HG03097 (cell line): ENCODE data around the gene EXO5.
"Not testable (repeated sequence)": the region's sequence is repeated elsewhere in the genome, so short reads cannot be mapped to it uniquely, and the experiment has no call there.

Source experiments
- ATAC-seq: cut with Tn5 transposase; IDR thresholded peaks from one replicate; pipeline ENCODE4 v1.9.1; 2021; ENCODE audit not compliant: unreplicated experiment, low FRiP score

Gene EXO5, protein sequence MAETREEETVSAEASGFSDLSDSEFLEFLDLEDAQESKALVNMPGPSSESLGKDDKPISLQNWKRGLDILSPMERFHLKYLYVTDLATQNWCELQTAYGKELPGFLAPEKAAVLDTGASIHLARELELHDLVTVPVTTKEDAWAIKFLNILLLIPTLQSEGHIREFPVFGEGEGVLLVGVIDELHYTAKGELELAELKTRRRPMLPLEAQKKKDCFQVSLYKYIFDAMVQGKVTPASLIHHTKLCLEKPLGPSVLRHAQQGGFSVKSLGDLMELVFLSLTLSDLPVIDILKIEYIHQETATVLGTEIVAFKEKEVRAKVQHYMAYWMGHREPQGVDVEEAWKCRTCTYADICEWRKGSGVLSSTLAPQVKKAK

DNA sequence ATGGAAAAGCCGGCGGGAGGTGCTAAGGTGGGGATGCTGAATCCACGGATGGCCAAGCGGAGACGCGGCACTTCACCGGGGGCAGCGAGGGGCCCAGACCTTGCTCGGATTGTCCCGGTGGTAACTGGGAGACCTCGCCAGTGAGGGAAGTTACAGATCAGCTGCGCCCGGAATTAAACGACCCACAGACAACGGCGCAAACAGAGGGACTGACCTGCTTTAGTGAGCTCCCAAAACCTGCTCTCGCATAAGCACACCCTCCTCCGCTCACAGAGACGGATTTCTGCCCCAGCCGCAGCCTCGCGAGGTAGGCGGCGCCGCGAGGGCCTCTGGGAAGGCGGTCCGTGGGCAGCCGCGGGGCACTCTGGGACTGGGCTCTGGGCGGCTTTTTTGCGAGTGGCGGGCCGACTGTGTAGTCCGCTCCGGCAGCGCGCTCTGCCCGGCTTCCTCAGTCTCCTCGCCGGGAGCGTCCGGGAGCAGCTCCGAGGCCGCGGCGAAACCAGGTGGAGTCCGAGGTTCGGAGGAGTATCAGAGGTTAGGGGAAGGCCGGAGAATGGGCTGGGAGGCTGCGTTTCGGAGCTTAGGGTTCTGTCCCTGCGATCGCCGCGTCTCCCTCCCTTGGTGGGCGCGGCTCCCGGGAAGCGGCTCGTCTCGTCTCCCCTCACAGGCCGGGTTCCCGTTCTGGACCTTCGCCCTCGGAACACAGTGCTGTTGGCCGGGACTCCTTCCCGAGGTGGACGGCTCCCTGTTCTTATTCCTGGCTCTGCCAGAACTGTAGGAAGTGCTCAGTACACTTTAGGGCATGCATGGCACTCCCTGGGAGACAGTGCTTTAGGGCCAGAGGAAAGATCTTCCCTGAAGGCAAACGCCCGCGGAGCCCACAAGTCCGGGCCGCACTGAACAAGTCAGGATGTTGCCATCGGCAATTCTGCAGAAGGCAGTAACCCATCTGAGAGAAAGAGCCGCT lies at the start of gene EXO5:
TSS of gene EXO5 (plus strand) at position 393 of the 967 bp plus-strand sequence. CDS start 5,778 bp downstream, outside the sequence.
- ATAC-seq = peak; percentile 65

DNA sequence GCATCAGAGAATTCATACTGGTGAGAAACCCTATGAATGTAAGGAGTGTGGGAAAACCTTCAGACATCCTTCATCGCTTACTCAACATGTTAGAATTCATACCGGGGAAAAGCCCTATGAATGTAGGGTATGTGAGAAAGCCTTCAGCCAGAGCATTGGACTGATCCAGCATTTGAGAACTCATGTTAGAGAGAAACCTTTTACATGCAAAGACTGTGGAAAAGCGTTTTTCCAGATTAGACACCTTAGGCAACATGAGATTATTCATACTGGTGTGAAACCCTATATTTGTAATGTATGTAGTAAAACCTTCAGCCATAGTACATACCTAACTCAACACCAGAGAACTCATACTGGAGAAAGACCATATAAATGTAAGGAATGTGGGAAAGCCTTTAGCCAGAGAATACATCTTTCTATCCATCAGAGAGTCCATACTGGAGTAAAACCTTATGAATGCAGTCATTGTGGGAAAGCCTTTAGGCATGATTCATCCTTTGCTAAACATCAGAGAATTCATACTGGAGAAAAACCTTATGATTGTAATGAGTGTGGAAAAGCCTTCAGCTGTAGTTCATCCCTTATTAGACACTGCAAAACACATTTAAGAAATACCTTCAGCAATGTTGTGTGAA lies 45.5 kb upstream of the EXO5 start:
- ATAC-seq = no peak

DNA sequence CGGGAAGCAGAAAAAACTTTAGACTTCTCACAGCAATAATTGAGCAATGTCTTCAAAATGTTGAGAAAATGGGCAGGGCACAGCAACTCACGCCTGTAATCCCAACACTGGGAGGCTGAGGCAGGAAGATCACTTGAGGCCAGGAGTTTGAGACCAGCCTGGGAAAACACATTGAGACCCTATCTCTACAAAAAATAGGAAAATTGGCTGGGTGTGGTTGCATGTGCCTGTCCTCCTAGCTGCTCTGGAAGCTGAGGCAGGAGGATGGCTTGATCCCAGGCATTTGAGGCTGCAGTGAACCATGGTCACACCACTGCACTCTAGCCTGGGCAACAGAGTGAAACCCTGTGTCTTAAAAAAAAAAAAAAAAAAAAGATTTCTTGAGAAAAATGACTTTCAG lies 39.2 kb upstream of the EXO5 start:
- no peak for ATAC-seq

- no peak for ATAC-seq
Measured at GRCh38 chr1:40475268-40475667, 33.3 kb upstream of the EXO5 start.

DNA sequence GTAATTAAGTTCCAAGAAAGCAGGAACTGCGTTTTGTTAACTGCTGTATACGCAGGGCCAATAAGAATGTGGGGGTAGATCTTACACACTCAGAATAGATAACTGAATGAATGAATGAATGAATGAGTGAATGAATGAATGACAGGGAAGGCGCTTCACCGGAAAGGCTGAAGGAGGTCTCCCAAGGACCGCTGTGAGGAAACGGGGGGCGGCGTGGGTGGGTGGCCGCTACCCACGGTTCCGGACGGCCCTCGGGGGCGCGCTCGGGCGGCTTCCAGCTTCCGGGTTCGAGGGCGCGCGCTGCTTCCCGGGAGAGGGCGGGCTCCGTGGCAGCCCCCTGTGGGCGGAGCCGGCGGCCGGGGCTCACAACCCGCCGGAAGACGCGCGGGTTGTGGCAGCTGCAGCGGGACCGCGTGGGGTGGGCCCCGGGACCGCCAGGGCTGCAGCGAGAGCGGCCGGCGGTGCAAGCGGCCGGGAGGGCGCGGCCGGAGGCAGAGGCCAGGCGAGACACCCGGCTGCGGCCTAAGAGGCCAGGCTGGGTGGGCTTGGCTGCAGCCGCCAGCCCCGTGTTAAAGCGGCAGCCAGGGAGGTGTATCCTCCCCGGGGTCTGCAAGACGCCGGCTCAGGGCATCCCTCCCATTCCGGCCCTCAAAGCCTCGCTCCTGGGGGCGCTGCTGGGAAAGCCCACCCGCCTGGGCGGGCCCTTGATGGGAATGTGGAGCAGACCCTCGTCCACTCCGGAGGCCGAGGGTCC lies 31.5 kb upstream of the EXO5 start, which contains the start of gene ZFP69:
TSS of gene ZFP69 (plus strand) at position 367 of the 754 bp plus-strand sequence. CDS start 2,072 bp downstream, outside the sequence.
- ATAC-seq = peak; percentile 59

- ATAC-seq = no peak
Measured at GRCh38 chr1:40477678-40478053, 30.9 kb upstream of the EXO5 start.

- ATAC-seq = no peak
Measured at GRCh38 chr1:40478276-40478675, 30.3 kb upstream of the EXO5 start.

GRCh38 chr1:40479156-40479555 lies 29.4 kb upstream of the EXO5 start:
- no peak for ATAC-seq

DNA sequence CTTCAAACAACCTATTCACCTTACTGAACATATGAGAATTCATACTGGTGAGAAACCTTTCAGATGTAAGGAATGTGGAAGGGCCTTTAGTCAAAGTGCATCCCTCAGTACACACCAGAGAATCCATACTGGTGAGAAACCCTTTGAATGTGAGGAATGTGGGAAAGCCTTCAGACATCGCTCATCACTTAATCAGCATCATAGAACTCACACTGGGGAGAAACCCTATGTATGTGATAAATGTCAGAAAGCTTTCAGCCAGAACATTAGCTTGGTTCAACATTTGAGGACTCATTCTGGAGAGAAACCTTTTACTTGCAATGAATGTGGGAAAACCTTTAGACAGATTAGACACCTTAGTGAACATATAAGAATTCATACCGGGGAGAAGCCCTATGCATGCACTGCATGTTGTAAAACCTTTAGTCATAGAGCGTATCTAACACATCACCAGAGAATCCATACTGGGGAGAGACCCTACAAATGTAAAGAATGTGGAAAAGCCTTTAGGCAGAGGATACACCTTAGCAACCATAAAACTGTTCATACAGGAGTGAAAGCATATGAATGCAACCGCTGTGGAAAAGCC lies 13.2 kb upstream of the EXO5 start:
- no peak for ATAC-seq

DNA sequence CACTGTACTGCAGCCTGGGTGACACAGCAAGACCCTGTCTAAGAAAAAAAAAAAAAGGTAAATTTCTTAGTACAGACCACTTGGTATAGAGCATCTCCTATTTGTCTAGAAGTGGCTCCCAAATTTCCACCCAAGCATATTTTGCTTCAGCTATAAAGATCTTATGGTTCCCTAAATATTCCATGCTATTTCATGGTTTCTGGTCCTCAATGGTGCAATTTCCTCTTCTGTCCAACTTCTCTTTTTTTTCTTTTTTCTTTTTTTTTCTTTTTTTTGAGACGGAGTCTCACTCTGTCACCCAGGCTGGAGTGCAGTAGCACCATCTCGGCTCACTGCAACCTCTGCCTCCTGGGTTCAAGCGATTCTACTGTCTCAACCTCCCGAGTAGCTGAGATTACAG lies 5.9 kb upstream of the EXO5 start:
- not testable (repeated sequence) for ATAC-seq

GRCh38 chr1:40507973-40508372 lies 594 bp upstream of the EXO5 start:
- no peak for ATAC-seq

GRCh38 chr1:40519517-40519916 lies 10.9 kb downstream of the EXO5 start:
- no peak for ATAC-seq

DNA sequence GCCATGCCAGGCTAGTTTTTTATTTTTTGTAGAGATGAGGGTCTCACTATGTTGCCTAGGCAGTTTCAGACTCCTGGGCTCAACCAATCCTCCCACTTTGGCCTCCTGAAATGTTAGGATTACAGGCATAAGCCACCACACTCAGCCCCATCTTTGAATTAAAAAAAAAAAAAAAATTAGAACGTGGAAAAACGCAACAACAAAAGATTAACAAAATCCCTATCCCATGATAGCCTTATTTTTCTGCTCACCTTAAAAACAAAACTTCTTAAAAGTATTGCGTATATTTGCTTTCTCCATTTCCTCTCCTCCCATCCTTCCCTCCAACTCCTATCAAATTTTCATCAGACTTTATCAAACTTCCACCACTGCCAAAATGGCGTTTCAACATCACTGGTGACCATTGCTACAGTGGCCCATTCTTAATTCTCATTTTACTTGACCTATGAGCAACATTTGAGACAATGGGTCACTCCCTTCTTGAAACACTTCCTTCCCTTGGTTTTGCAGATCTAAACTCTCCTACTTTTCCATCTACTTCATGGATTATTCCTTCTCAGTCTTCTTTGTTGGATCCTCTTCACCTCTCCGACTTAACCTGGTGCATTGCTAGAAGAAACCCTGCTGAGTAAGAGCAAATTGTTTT lies 22.3 kb downstream of the EXO5 start:
- peak; percentile 18 for ATAC-seq

- ATAC-seq = peak; percentile 88
Measured at GRCh38 chr1:40531381-40532061, 23.0 kb downstream of the EXO5 start, which contains the start of gene ZNF684. TSS of gene ZNF684 (plus strand) at chr1:40531637. CDS start at chr1:40533167, 1,530 bp downstream.

- peak; percentile 5 for ATAC-seq
Measured at GRCh38 chr1:40532062-40532389, 23.5 kb downstream of the EXO5 start.

DNA sequence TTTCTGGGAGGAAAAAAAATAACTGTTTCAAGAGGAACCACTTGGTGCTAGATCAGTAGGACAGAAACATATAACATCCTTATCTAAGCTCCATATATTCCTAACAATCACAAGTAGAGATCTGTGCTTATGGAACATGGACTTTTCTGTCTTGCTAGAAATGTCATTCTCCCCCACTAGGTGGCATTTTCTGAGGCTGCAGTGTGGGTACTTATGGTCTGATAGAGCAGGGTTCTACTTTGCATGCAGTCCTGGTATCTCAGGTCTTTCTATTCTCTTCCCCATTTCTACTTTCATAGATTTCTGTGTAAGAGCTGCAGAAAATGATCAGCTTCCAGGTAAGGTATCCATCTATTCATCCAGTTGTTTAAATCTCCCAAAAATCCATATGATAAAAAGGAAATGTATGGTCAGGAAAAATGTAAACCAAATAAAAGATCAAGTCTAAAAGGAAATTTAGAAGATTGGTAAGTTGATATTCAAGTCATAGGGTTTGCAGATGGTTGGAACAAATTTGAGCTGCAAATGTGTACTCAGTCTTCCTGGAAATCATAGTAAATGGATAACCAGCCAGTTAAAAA lies 24.4 kb downstream of the EXO5 start:
- no peak for ATAC-seq

- ATAC-seq = no peak
Measured at GRCh38 chr1:40534589-40534988, 26.0 kb downstream of the EXO5 start.

GRCh38 chr1:40535732-40536131 lies 27.2 kb downstream of the EXO5 start:
- no peak for ATAC-seq
